Measurements from ENCODE around the gene TMEM45B. TPM values are rescaled to one million over a fixed set of nuclear protein-coding genes. Genes with fewer than 3 reads are reported as not detected.
"Not testable (repeated sequence)": the region's sequence is repeated elsewhere in the genome, so short reads cannot be mapped to it uniquely, and the experiment has no call there.

TMEM45B gene
- total and polyA plus RNA-seq, 8 donors: 3.6 to 80.6 (median 19.3) TPM

DNA sequence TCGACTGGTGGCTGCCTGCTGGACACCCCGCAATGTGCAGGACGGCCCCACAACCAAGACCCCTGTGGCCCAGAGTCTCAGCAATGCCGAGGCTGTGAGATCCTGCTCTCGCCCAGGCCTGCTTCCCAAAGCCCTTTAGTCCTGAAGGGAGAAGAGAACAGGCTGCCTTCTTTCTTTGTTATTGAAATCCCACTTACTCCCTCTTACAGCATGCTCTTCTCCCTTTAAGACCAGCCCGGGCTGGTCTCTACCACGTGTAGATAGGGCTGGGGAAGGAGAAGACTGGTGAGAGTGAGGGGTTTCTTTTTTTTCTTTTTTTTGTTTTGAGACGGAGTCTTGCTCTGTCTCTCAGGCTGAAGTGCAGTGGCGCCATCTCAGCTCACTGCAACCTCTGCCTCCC lies 21.3 kb downstream of the TMEM45B start:
- intact Hi-C loops (cut with DNase I; ENCODE audit: low total_unique reads): no loop called here
- Histone ChIP-seq H3K27me3 (no peaks in the 10 kb centered on the region), H3K36me3 (no peaks in the 10 kb centered on the region), H3K4me1 (peaks cover 0 to 14% (median 0%) of the 10 kb centered on the region in 4 donors), H3K27ac (no peak overlapping the region), H3K4me3 (no peak overlapping the region), H3K9me3 (no peaks in the 10 kb centered on the region)
- WGBS, 5 donors: 86 to 91% (median 87%) methylated on average over 9 of the region's 9 CpGs
- DNase-seq: no peak
- TF ChIP-seq POLR2A (IDR thresholded peaks at IDR 0.05): no peak

DNA sequence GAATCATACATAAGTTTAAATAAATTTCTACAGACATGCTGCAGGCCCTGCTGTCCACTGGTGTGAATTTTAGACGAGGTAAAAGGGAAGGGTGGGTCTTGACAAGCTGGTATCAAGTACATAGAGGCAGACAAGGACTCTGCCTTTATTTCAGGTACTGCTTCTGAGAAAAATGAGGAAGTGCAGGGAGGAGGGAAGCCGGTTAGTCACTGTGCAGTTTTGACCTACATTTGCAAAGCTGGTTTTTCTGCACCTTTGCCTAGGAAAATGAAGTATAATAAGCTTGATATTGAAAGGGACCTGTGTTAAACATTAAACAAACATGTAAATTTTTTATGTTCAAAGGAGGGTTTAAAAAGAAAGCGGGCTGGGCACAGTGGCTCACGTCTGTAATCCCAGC lies 24.6 kb downstream of the TMEM45B start:
- peak overlapping the region in 2 of 5 donors; percentile 46 to 56 for H3K27ac ChIP-seq
- intact Hi-C loops (cut with DNase I; ENCODE audit: low total_unique reads): no loop called here
- peak in 1 of 2 donors; percentile 77 for DNase-seq
- 20 to 40% (median 24%) methylated on average over 4 of the region's 4 CpGs for WGBS, 5 donors
- peaks cover 0 to 14% (median 0%) of the 10 kb centered on the region in 4 donors for H3K4me1 ChIP-seq
- H3K27me3 ChIP-seq: no peaks in the 10 kb centered on the region
- H3K9me3 ChIP-seq: no peaks in the 10 kb centered on the region
- no peaks in the 10 kb centered on the region for H3K36me3 ChIP-seq
- H3K4me3 ChIP-seq: no peak overlapping the region
- TF ChIP-seq EP300 (IDR thresholded peaks at IDR 0.05) (no peak), POLR2AphosphoS5 (IDR thresholded peaks at IDR 0.05) (peak in 2 of 3 donors; percentile 17 to 21), POLR2A (IDR thresholded peaks at IDR 0.05) (no peak)

DNA sequence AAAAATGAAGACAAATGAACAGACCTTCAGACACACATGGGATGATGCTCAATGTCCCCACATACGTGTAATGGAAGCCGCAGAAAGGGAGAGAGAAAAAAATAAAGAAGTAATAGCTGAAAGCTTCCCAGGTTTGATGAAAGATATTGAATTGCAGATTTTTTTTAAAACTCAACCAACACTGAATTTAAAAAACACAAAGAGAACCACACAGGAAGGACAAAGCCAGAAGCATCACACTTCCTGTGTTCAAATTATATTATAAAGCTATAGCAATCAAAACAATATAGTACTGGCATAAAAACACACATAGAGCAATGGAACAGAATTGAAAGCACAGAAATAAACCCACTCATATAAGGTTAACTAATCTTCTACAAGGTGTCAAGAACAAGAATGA lies 26.5 kb downstream of the TMEM45B start:
- TF ChIP-seq POLR2AphosphoS5 (IDR thresholded peaks at IDR 0.05) (no peak), EP300 (IDR thresholded peaks at IDR 0.05) (no peak), POLR2A (IDR thresholded peaks at IDR 0.05) (no peak)
- TF ChIP-seq, protein P1, sequence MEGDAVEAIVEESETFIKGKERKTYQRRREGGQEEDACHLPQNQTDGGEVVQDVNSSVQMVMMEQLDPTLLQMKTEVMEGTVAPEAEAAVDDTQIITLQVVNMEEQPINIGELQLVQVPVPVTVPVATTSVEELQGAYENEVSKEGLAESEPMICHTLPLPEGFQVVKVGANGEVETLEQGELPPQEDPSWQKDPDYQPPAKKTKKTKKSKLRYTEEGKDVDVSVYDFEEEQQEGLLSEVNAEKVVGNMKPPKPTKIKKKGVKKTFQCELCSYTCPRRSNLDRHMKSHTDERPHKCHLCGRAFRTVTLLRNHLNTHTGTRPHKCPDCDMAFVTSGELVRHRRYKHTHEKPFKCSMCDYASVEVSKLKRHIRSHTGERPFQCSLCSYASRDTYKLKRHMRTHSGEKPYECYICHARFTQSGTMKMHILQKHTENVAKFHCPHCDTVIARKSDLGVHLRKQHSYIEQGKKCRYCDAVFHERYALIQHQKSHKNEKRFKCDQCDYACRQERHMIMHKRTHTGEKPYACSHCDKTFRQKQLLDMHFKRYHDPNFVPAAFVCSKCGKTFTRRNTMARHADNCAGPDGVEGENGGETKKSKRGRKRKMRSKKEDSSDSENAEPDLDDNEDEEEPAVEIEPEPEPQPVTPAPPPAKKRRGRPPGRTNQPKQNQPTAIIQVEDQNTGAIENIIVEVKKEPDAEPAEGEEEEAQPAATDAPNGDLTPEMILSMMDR (IDR thresholded peaks at IDR 0.05): no peak
- no peak for DNase-seq
- no peaks in the 10 kb centered on the region for H3K27me3 ChIP-seq
- H3K27ac ChIP-seq: no peak overlapping the region
- H3K4me3 ChIP-seq: no peak overlapping the region
- H3K4me1 ChIP-seq: peaks cover 0 to 30% (median 0%) of the 10 kb centered on the region in 4 donors
- intact Hi-C loops (cut with DNase I; ENCODE audit: low total_unique reads): no loop called here
- H3K36me3 ChIP-seq: no peaks in the 10 kb centered on the region
- no peaks in the 10 kb centered on the region for H3K9me3 ChIP-seq
- WGBS, 5 donors: 87 to 93% (median 90%) methylated on average over 2 of the region's 2 CpGs

DNA sequence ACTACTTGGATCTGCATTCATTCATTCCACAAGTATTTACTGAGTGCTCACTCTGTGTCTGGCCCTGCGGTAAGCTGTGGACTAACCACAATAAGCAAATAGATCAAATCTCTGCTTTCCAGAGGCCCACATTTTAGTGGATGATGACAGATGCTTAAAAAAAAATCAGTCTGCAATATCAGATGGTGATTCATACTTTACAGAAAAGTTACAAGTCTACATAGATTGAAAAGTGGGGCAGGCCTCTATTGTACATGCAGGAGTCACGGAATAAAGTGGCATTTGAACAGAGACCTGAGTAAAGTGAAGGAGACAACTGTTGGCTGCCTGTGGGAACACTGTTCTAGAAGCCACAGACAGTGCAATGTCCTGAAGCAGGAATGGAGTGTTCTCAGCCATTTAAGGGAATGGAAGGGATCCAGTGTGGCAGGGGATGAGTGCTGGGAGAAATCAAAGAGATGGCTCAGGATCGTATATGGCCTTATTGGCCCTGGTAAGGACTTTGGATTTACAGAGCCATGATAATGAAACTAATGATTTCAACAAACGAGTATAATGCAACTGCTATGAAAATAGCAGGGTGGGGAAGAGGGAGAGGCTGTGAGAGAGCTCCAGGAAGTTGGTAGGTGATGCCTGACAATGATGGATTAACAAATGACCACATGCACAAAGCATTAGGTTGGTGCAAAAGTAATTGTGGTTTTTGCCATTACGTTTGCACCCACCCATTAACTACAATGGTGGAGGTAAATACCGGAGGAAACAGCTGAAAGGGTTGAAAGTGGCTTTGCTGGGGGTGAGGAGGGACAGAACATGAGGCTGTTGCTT lies 31.1 kb downstream of the TMEM45B start:
- Histone ChIP-seq H3K27ac (peak overlapping the region in 3 of 5 donors; percentile 43 to 66 (median 45)), H3K27me3 (no peaks in the 10 kb centered on the region), H3K9me3 (no peaks in the 10 kb centered on the region), H3K36me3 (no peaks in the 10 kb centered on the region), H3K4me3 (no peak overlapping the region), H3K4me1 (peaks cover 0 to 16% (median 0%) of the 10 kb centered on the region in 4 donors)
- peak in 1 of 2 donors; percentile 87 for DNase-seq
- no peak for TF ChIP-seq POLR2A (IDR thresholded peaks at IDR 0.05)
- no peak for TF ChIP-seq EP300 (IDR thresholded peaks at IDR 0.05)
- TF ChIP-seq, protein P1 (IDR thresholded peaks at IDR 0.05): no peak
- peak in 2 of 3 donors; percentile 23 to 30 for TF ChIP-seq POLR2AphosphoS5 (IDR thresholded peaks at IDR 0.05)
- intact Hi-C loops (cut with DNase I; ENCODE audit: low total_unique reads): no loop called here
- WGBS, 5 donors: 44 to 54% (median 47%) methylated on average over 6 of the region's 6 CpGs

DNA sequence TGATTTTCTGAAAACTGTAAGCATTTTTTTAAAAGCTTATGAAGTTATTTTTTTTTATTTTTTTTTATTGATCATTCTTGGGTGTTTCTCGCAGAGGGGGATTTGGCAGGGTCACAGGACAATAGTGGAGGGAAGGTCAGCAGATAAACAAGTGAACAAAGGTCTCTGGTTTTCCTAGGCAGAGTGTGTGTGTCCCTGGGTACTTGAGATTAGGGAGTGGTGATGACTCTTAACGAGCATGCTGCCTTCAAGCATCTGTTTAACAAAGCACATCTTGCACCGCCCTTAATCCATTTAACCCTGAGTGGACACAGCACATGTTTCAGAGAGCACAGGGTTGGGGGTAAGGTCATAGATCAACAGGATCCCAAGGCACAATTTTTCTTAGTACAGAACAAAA lies 31.7 kb downstream of the TMEM45B start:
- WGBS, 5 donors: 39 to 79% (median 44%) methylated on average over 1 to 2 of the region's 3 CpGs
- intact Hi-C loops (cut with DNase I; ENCODE audit: low total_unique reads); DNase-seq: not testable (repeated sequence)

More for the DNA sequence above, 31.7 kb downstream of the TMEM45B start:
- not testable (repeated sequence) for H3K27me3 ChIP-seq, H3K27ac ChIP-seq, H3K36me3 ChIP-seq, H3K9me3 ChIP-seq, H3K4me3 ChIP-seq
- H3K4me1 ChIP-seq: peaks cover 0 to 16% (median 0%) of the 10 kb centered on the region in 4 donors
